ENCODE measurements around the gene PIM2.

The PIM2 gene

GRCh38 chrX:48918643-48919340, at the start of gene PIM2:
Gene PIM2 (minus strand): TSS chrX:48919024. CDS start chrX:48918834, 190 bp downstream.
- peak; percentile 77 to 87 for DNase-seq (ENCODE audit: low read depth in 1 of 2, low spot score in 1 of 2)

GRCh38 chrX:48968377-48968776, 49.6 kb upstream of the PIM2 start:
- DNase-seq (ENCODE audit: low read depth in 1 of 2, low spot score in 1 of 2) = no peak

GRCh38 chrX:48966796-48967579, 48.2 kb upstream of the PIM2 start:
- DNase-seq (ENCODE audit: low read depth in 1 of 2, low spot score in 1 of 2) = no peak

GRCh38 chrX:48965959-48966358, 47.1 kb upstream of the PIM2 start:
- no peak for DNase-seq (ENCODE audit: low read depth in 1 of 2, low spot score in 1 of 2)

GRCh38 chrX:48961585-48962091, 42.8 kb upstream of the PIM2 start:
- no peak for DNase-seq (ENCODE audit: low read depth in 1 of 2, low spot score in 1 of 2)

GRCh38 chrX:48960291-48960690, 41.5 kb upstream of the PIM2 start:
- no peak for DNase-seq (ENCODE audit: low read depth in 1 of 2, low spot score in 1 of 2)

GRCh38 chrX:48958635-48959094, 39.8 kb upstream of the PIM2 start:
- no peak for DNase-seq (ENCODE audit: low read depth in 1 of 2, low spot score in 1 of 2)

- DNase-seq (ENCODE audit: low read depth in 1 of 2, low spot score in 1 of 2) = peak; percentile 80 to 86
These were observed 39.2 kb upstream of the PIM2 start for GRCh38 chrX:48957827-48958634.

GRCh38 chrX:48957477-48957826, 38.6 kb upstream of the PIM2 start, which contains the start of gene OTUD5:
Gene OTUD5 (minus strand): TSS chrX:48957607. CDS start chrX:48957570, 37 bp downstream.
- peak; percentile 34 to 63 for DNase-seq (ENCODE audit: low read depth in 1 of 2, low spot score in 1 of 2)

GRCh38 chrX:48956728-48957414, 38.0 kb upstream of the PIM2 start:
- DNase-seq (ENCODE audit: low read depth in 1 of 2, low spot score in 1 of 2) = peak in 1 of 2 donors; percentile 46

GRCh38 chrX:48948589-48948988, 29.8 kb upstream of the PIM2 start:
- DNase-seq (ENCODE audit: low read depth in 1 of 2, low spot score in 1 of 2) = no peak

- DNase-seq (ENCODE audit: low read depth in 1 of 2, low spot score in 1 of 2) = peak in 1 of 2 donors; percentile 9
These were observed 26.9 kb upstream of the PIM2 start for GRCh38 chrX:48945517-48946348.

- no peak for DNase-seq (ENCODE audit: low read depth in 1 of 2, low spot score in 1 of 2)
These were observed 24.1 kb upstream of the PIM2 start for GRCh38 chrX:48942895-48943294.

GRCh38 chrX:48940404-48940955, 21.7 kb upstream of the PIM2 start:
- no peak for DNase-seq (ENCODE audit: low read depth in 1 of 2, low spot score in 1 of 2)

- no peak for DNase-seq (ENCODE audit: low read depth in 1 of 2, low spot score in 1 of 2)
These were observed 20.9 kb upstream of the PIM2 start for GRCh38 chrX:48939524-48940228.

GRCh38 chrX:48938721-48939425, 20.0 kb upstream of the PIM2 start:
- DNase-seq (ENCODE audit: low read depth in 1 of 2, low spot score in 1 of 2) = peak in 1 of 2 donors; percentile 70

GRCh38 chrX:48937054-48937907, 18.5 kb upstream of the PIM2 start:
- peak; percentile 65 to 86 for DNase-seq (ENCODE audit: low read depth in 1 of 2, low spot score in 1 of 2)
